Endothelial cell of umbilical vein (primary cell): Measurements from ENCODE around the gene ANKRD33. TPM values are rescaled to one million over a fixed set of nuclear protein-coding genes. Genes with fewer than 3 reads are reported as not detected.

Experiments used
- BruUV-seq: library from RNA; stranded (reverse); fragments of 400-500 nt; replicated peaks from 2 replicates; lab custom pipeline; 2021; lab: Mats Ljungman, UMichigan
- CTCF ChIA-PET: fragments of 300-600, 350-600 bp; sonication (Branson Sonifier 250); formaldehyde crosslinking; loops from one replicate; lab custom pipeline; 2021; ENCODE audit warnings: antibody characterized with exemption, inconsistent platforms; lab: Charles Lee
- POLR2A ChIA-PET: fragments of 300-600, 350-600 bp; sonication (Branson Sonifier 250); formaldehyde crosslinking; loops from one replicate; lab custom pipeline; 2021; ENCODE audit warnings: antibody characterized with exemption, inconsistent platforms; lab: Charles Lee
- DNase-seq: peaks from one replicate; pipeline ENCODE4 v3.0.0-alpha.2; 2011; ENCODE audit warnings: low read depth, low spot score
- FAIRE-seq: peaks from 2 replicates; lab custom pipeline; 2011; peaks lifted over from hg19 to GRCh38; lab: Jason Lieb, UNC
- H2AFZ ChIP-seq: 2 replicates; pipeline ENCODE4 v1.6.0; 2012; ENCODE audit warnings: low read depth, low read length, control low read depth, inconsistent platforms
- H3K27ac ChIP-seq: 2 replicates; pipeline ENCODE4 v1.5.1; 2011; ENCODE audit warnings: low read depth, mild to moderate bottlenecking, control low read depth, low read length, moderate library complexity; ENCODE audit not compliant: insufficient read depth
- H3K27me3 ChIP-seq, 2 experiments: 2 replicates each; pipeline versions ENCODE4 v1.6.0 to v1.6.1; 2011; ENCODE audit warnings: low read length in 2 of 2, mixed read lengths in 1 of 2; ENCODE audit not compliant: control insufficient read depth in 2 of 2, insufficient read depth in 2 of 2
- H3K36me3 ChIP-seq, 2 experiments: 2 replicates in 1 of 2; 3 replicates in 1 of 2; pipeline ENCODE4 v1.5.1; 2011; ENCODE audit warnings: low read length in 2 of 2, mild to moderate bottlenecking in 1 of 2, moderate library complexity in 1 of 2; ENCODE audit not compliant: control insufficient read depth in 2 of 2, insufficient read depth in 2 of 2; ENCODE audit errors: extremely low read depth in 1 of 2
- H3K4me1 ChIP-seq: 3 replicates; pipeline ENCODE4 v1.5.1; 2011; ENCODE audit warnings: mild to moderate bottlenecking, low read length; ENCODE audit not compliant: control insufficient read depth, insufficient read depth; ENCODE audit errors: extremely low read depth
- H3K4me2 ChIP-seq: 2 replicates; pipeline ENCODE4 v1.6.1; 2011; ENCODE audit warnings: low read length, control low read depth, mixed read lengths; ENCODE audit not compliant: insufficient read depth
- H3K4me3 ChIP-seq, 3 experiments: fragments of 200-600 bp in 1 of 3; sonication (generic), shearing (Covaris generic) in 1 of 3; replicated peaks in 1 of 3; 2 replicates each; pipeline ENCODE4 v1.5.1; 2011 to 2016; ENCODE audit warnings: control low read depth in 3 of 3, low read length in 3 of 3, mild to moderate bottlenecking in 2 of 3, inconsistent platforms in 1 of 3, low read depth in 1 of 3, moderate library complexity in 1 of 3; ENCODE audit not compliant: insufficient read depth in 1 of 3
- H3K79me2 ChIP-seq: 2 replicates; pipeline ENCODE4 v1.6.0; 2012; ENCODE audit warnings: low read length, inconsistent platforms; ENCODE audit not compliant: control insufficient read depth, insufficient read depth
- H3K9ac ChIP-seq: replicated peaks from 2 replicates; pipeline ENCODE3; 2011; ENCODE audit warnings: low read length, control low read depth; ENCODE audit not compliant: insufficient read depth; ENCODE audit errors: extremely low read depth
- H3K9me1 ChIP-seq: replicated peaks from 3 replicates; pipeline ENCODE4 v1.6.0; 2011; ENCODE audit warnings: mild to moderate bottlenecking, low read length; ENCODE audit not compliant: control insufficient read depth, insufficient read depth; ENCODE audit errors: extremely low read depth
- H3K9me3 ChIP-seq: replicated peaks from 2 replicates; pipeline ENCODE4 v1.5.1; 2012; ENCODE audit warnings: low read length, inconsistent platforms; ENCODE audit not compliant: control insufficient read depth, insufficient read depth
- H4K20me1 ChIP-seq: replicated peaks from 2 replicates; pipeline ENCODE3; 2011; ENCODE audit warnings: mild to moderate bottlenecking, low read length; ENCODE audit not compliant: control insufficient read depth, insufficient read depth; ENCODE audit errors: extremely low read depth
- CTCF ChIP-seq, 2 donors: IDR thresholded peaks; 1 replicate in 1 of 2; 2 replicates in 1 of 2; pipeline ENCODE4 v1.5.1; 2011; ENCODE audit warnings: low read length in 2 of 2, mild to moderate bottlenecking in 2 of 2, moderate library complexity in 2 of 2, control low read depth in 1 of 2, inconsistent platforms in 1 of 2, low read depth in 1 of 2; ENCODE audit not compliant: insufficient read depth in 1 of 2; ENCODE audit errors: extremely low read depth in 1 of 2
- EZH2 ChIP-seq: IDR thresholded peaks from 2 replicates; pipeline ENCODE4 v1.6.1; 2012; ENCODE audit warnings: borderline replicate concordance, low read depth, mild to moderate bottlenecking, moderate library complexity, low read length, inconsistent platforms; ENCODE audit not compliant: severe bottlenecking
- FOS ChIP-seq: IDR thresholded peaks from 2 replicates; pipeline ENCODE4 v1.6.1; 2011; ENCODE audit warnings: mild to moderate bottlenecking, low read length, moderate library complexity, borderline replicate concordance; ENCODE audit not compliant: insufficient read depth
- GATA2 ChIP-seq: IDR thresholded peaks from 2 replicates; pipeline ENCODE4 v1.7.0; 2011; ENCODE audit warnings: low read depth, mild to moderate bottlenecking, moderate library complexity, mixed read lengths, low read length; ENCODE audit not compliant: insufficient read length, insufficient read depth
- JUN ChIP-seq: IDR thresholded peaks from 2 replicates; pipeline ENCODE4 v1.6.1; 2011; ENCODE audit warnings: borderline replicate concordance, low read depth; ENCODE audit not compliant: insufficient read length, insufficient read depth
- MAX ChIP-seq: IDR thresholded peaks from 2 replicates; pipeline ENCODE4 v1.6.1; 2011; ENCODE audit not compliant: insufficient read depth, insufficient read length
- MYC ChIP-seq: IDR thresholded peaks from one replicate; pipeline ENCODE4 v1.6.1; 2011; ENCODE audit warnings: mild to moderate bottlenecking, low read depth, low read length
- POLR2A ChIP-seq: IDR thresholded peaks from 2 replicates; pipeline ENCODE4 v1.6.1; 2012; ENCODE audit warnings: low read depth, mild to moderate bottlenecking, control low read depth, low read length
- POLR2AphosphoS5 ChIP-seq: IDR thresholded peaks from 2 replicates; pipeline ENCODE4 v1.6.1; 2012; ENCODE audit warnings: low read depth, mild to moderate bottlenecking, control low read depth, low read length, moderate library complexity; ENCODE audit not compliant: insufficient read depth
- dilution Hi-C: fragments of 300-500 bp; cut with MboI; formaldehyde crosslinking; loops from one replicate; pipeline ENCODE4 v1.15.0; 2019; ENCODE audit warnings: low sequenced_read_pairs; ENCODE audit not compliant: extremely low pct_ligation_motif_present
- intact Hi-C: fragments of 100-400 bp; cut with micrococcal nuclease; formaldehyde crosslinking; loops from one replicate; pipeline ENCODE4 v1.10.0; 2022
- polyA plus RNA-seq, 4 experiments: library from polyadenylated mRNA; depleted of rRNA in 3 of 4; stranded (reverse) in 3 of 4; unstranded in 1 of 4; fragments of >200 nt; gene quantifications; 2 replicates each; pipeline versions ENCODE4 v1.2.1 to v1.2.3, GENCODE V29; 2011 to 2012; ENCODE audit warnings: missing spikeins in 1 of 4
- total RNA-seq: library from RNA; stranded (reverse); gene quantifications from 2 replicates; pipeline ENCODE4 v1.2.3, GENCODE V29; 2021

Gene ANKRD33
- total and polyA plus RNA-seq, 2 donors (not counting 3 experiments of a cell fraction or from before 2014, with no cell fraction given) = 0.80 to 1.2 TPM

DNA sequence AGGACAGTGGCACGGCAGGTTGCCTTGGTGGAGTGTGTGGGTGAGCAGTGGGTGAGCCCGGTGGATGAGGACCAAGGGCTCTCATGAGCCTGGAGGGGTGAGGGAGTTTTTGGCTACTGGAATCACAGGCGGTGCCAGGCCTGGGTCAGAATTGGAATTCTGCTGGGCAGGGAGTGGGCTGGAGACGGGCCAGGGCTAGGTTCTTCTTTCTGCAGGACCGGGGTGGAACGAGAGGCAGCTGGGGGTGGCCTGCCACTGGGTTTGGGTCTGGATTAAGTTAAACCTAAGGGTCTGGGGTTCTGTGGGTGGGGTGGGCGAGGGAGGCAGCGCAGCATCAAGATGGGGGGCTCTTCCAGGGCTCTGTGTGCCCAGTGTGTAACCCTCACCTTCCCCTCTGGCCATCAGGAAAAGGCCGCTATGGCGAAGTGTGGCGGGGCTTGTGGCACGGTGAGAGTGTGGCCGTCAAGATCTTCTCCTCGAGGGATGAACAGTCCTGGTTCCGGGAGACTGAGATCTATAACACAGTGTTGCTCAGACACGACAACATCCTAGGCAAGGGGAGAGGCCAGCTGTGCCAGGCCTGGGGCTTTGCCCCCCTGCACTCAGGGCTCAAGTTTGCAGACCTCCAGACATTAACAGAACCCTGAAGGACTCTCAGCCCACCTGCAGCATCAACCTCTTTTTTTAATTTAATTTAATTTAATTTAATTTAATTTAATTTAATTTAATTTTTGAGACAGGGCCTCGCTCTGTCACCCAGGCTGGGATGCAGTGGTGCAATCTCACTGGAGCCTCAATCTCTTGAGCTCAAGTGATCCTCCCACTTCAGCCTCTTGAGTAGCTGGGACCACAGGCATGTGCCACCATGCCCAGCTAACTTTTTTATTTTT lies 26.4 kb downstream of the ANKRD33 start:
- BruUV-seq = no TSS peak
- H3K27ac ChIP-seq = no peak overlapping the region
- H4K20me1 ChIP-seq = no peaks in the 10 kb centered on the region
- FAIRE-seq (no peak), DNase-seq (no peak)
- CTCF ChIA-PET = interaction anchor here (0.9 to 11.4 kb wide), 4 partner anchors 9 to 22 kb away, joined by 3 to 286 read pairs (median 81); no protein-coding TSS in a partner anchor
- POLR2A ChIA-PET = no interaction called here
- peak overlapping the region; percentile 18 for H3K4me2 ChIP-seq
- no peak overlapping the region for H2AFZ ChIP-seq
- no peak overlapping the region for H3K9ac ChIP-seq
- no peaks in the 10 kb centered on the region for H3K27me3 ChIP-seq
- peaks cover 49% of the 10 kb centered on the region for H3K4me1 ChIP-seq
- no peak overlapping the region for H3K4me3 ChIP-seq
- intact Hi-C loops = no loop called here
- peaks cover 34 to 52% of the 10 kb centered on the region in 2 experiments for H3K36me3 ChIP-seq
- no peak for TF ChIP-seq POLR2A
- TF ChIP-seq GATA2 = no peak
- TF ChIP-seq JUN = no peak
- TF ChIP-seq MYC = no peak
- TF ChIP-seq CTCF (IDR thresholded peaks at IDR 0.05; ENCODE audit: extremely low read depth in 1 of 2, insufficient read depth in 1 of 2, low read depth in 1 of 2, low read length in 2 of 2) = no peak
- TF ChIP-seq POLR2AphosphoS5 = no peak
- no peak for TF ChIP-seq FOS
- no peak for TF ChIP-seq MAX
- TF ChIP-seq EZH2 = no peak
- no peaks in the 10 kb centered on the region for H3K9me3 ChIP-seq
- H3K79me2 ChIP-seq = peaks cover 82% of the 10 kb centered on the region
- dilution Hi-C loops = no loop called here
- no peaks in the 10 kb centered on the region for H3K9me1 ChIP-seq
